Endothelial cell of hepatic sinusoid (primary cell): ENCODE results near the gene SORCS2.

ENCODE experiments used
- in situ Hi-C: cut with HindIII; loops from 2 replicates; pipeline ENCODE4 v1.10.0; 2017; ENCODE audit warnings: low sequenced_read_pairs

The SORCS2 gene

GRCh38 chr4:7343081-7343655 lies 150.8 kb downstream of the SORCS2 start:
- in situ Hi-C loops = no loop called here

GRCh38 chr4:7343950-7344349 lies 151.6 kb downstream of the SORCS2 start:
- in situ Hi-C loops = no loop called here

GRCh38 chr4:7344636-7345155 lies 152.4 kb downstream of the SORCS2 start:
- in situ Hi-C loops = no loop called here

- in situ Hi-C loops = no loop called here
Measured at GRCh38 chr4:7347981-7348380, 155.6 kb downstream of the SORCS2 start.

- in situ Hi-C loops = no loop called here
Measured at GRCh38 chr4:7348946-7349900, 156.9 kb downstream of the SORCS2 start.

GRCh38 chr4:7350396-7350795 lies 158.1 kb downstream of the SORCS2 start:
- in situ Hi-C loops = no loop called here

- in situ Hi-C loops = no loop called here
Measured at GRCh38 chr4:7351014-7351413, 158.7 kb downstream of the SORCS2 start.

- in situ Hi-C loops = no loop called here
Measured at GRCh38 chr4:7352486-7352885, 160.1 kb downstream of the SORCS2 start.

- in situ Hi-C loops = no loop called here
Measured at GRCh38 chr4:7353046-7353790, 160.9 kb downstream of the SORCS2 start.

- in situ Hi-C loops = no loop called here
Measured at GRCh38 chr4:7353846-7354610, 161.7 kb downstream of the SORCS2 start.

- in situ Hi-C loops = no loop called here
Measured at GRCh38 chr4:7354927-7355326, 162.6 kb downstream of the SORCS2 start.

GRCh38 chr4:7355795-7356194 lies 163.5 kb downstream of the SORCS2 start:
- in situ Hi-C loops = no loop called here

- in situ Hi-C loops = no loop called here
Measured at GRCh38 chr4:7356667-7357310, 164.5 kb downstream of the SORCS2 start.

GRCh38 chr4:7357323-7357722 lies 165.0 kb downstream of the SORCS2 start:
- in situ Hi-C loops = no loop called here

- in situ Hi-C loops = no loop called here
Measured at GRCh38 chr4:7358100-7358735, 165.9 kb downstream of the SORCS2 start.

- in situ Hi-C loops = no loop called here
Measured at GRCh38 chr4:7359400-7360062, 167.2 kb downstream of the SORCS2 start.

GRCh38 chr4:7360806-7361205 lies 168.5 kb downstream of the SORCS2 start:
- in situ Hi-C loops = no loop called here

GRCh38 chr4:7361280-7361895 lies 169.1 kb downstream of the SORCS2 start:
- in situ Hi-C loops = no loop called here

GRCh38 chr4:7362341-7362740 lies 170.0 kb downstream of the SORCS2 start:
- in situ Hi-C loops = no loop called here
